ENCODE data around the gene ZNF470. TPM values are rescaled to one million over a fixed set of nuclear protein-coding genes. Genes with fewer than 3 reads are reported as not detected.
A peak's percentile ranks its signal among the peaks of the same experiment; 100 is the strongest.

ZNF470 gene
- total and polyA plus RNA-seq, 2 donors from 2014 or later = 5.1 to 6.6 TPM

DNA sequence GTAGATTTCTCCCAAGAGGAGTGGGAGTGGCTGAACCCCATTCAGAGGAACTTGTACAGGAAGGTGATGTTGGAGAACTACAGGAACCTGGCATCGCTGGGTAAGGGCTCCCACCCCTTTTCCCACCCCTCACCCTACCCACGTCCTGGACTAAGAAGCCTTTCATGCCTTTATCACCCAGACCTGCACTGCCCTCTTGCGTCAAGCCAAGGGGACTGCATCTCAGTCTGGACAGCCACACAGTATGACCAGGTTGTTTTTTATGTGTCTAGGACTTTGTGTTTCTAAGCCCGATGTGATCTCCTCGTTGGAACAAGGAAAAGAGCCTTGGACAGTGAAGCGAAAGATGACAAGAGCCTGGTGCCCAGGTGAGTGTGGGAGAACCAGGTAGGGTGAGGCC is 19.7 kb upstream of the ZNF470 start:
- DNase-seq (no peak), FAIRE-seq (no peak)
- Histone ChIP-seq H3K27me3 (ENCODE audit: control insufficient read depth, insufficient read depth, low read length) (no peaks in the 10 kb centered on the region), H3K9ac (ENCODE audit: low read length in 3 of 3) (no peak overlapping the region), H3K36me3 (ENCODE audit: control insufficient read depth in 2 of 3, insufficient read depth in 3 of 3, low read length in 3 of 3) (peaks cover 21 to 52% (median 24%) of the 10 kb centered on the region in 3 donors), H3K4me1 (ENCODE audit: control insufficient read depth in 2 of 3, insufficient read depth in 2 of 3, low read depth in 1 of 3, low read length in 3 of 3) (no peaks in the 10 kb centered on the region), H3K9me3 (ENCODE audit: control insufficient read depth in 2 of 3, insufficient read depth in 1 of 3, low read length in 3 of 3) (peaks cover 8 to 79% (median 14%) of the 10 kb centered on the region in 3 donors), H3K4me3 (ENCODE audit: low read length in 3 of 3) (no peak overlapping the region), H3K27ac (ENCODE audit: low read depth in 2 of 2, low read length in 2 of 2) (no peak overlapping the region)
- TF ChIP-seq, protein P1, sequence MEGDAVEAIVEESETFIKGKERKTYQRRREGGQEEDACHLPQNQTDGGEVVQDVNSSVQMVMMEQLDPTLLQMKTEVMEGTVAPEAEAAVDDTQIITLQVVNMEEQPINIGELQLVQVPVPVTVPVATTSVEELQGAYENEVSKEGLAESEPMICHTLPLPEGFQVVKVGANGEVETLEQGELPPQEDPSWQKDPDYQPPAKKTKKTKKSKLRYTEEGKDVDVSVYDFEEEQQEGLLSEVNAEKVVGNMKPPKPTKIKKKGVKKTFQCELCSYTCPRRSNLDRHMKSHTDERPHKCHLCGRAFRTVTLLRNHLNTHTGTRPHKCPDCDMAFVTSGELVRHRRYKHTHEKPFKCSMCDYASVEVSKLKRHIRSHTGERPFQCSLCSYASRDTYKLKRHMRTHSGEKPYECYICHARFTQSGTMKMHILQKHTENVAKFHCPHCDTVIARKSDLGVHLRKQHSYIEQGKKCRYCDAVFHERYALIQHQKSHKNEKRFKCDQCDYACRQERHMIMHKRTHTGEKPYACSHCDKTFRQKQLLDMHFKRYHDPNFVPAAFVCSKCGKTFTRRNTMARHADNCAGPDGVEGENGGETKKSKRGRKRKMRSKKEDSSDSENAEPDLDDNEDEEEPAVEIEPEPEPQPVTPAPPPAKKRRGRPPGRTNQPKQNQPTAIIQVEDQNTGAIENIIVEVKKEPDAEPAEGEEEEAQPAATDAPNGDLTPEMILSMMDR (IDR thresholded peaks at IDR 0.05; ENCODE audit: borderline replicate concordance, extremely low read depth, insufficient read depth) = no peak
- intact Hi-C loops (cut with DNase I) = no loop called here

DNA sequence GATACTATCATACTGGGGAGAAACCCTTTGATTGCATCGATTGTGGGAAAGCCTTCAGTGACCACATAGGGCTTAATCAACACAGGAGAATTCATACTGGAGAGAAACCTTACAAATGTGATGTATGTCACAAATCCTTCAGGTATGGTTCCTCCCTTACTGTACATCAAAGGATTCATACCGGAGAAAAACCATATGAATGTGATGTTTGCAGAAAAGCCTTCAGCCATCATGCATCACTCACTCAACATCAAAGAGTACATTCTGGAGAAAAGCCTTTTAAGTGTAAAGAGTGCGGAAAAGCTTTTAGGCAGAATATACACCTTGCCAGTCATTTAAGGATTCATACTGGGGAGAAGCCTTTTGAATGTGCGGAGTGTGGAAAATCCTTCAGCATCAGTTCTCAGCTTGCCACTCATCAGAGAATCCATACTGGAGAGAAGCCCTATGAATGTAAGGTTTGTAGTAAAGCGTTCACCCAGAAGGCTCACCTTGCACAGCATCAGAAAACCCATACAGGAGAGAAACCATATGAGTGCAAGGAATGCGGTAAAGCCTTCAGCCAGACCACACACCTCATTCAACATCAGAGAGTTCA is 12.9 kb upstream of the ZNF470 start:
- peaks cover 22 to 50% (median 27%) of the 10 kb centered on the region in 3 donors for H3K36me3 ChIP-seq (ENCODE audit: control insufficient read depth in 2 of 3, insufficient read depth in 3 of 3, low read length in 3 of 3)
- H3K9me3 ChIP-seq (ENCODE audit: control insufficient read depth in 2 of 3, insufficient read depth in 1 of 3, low read length in 3 of 3) = peaks cover 14 to 83% (median 44%) of the 10 kb centered on the region in 3 donors

DNA sequence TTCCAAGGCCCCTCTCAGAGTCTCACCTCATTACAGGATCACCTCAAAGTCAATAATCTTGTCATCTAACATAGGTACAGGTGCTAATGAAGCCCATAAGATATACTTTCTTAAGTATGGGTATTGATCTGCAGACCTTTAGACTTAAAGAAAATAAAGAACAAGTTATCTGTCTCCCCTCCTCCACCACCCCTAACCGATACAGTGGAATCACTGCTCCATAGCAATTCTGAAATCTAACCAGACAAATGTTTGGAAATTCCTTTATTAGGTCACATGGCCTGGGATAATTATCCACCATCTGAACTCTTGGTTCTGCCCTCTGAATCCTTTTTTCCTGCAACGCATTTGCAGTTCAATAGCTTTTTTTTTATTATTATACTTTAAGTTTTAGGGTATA is 4.5 kb upstream of the ZNF470 start:
- no peak overlapping the region for H3K9ac ChIP-seq (ENCODE audit: low read length in 3 of 3)

More for the DNA sequence above, 12.9 kb upstream of the ZNF470 start:
- TF ChIP-seq, protein P1 (IDR thresholded peaks at IDR 0.05; ENCODE audit: borderline replicate concordance, extremely low read depth, insufficient read depth) = no peak
- DNase-seq (no peak), FAIRE-seq (no peak)
- Histone ChIP-seq H3K4me1 (ENCODE audit: control insufficient read depth in 2 of 3, insufficient read depth in 2 of 3, low read depth in 1 of 3, low read length in 3 of 3) (no peaks in the 10 kb centered on the region), H3K27ac (ENCODE audit: low read depth in 2 of 2, low read length in 2 of 2) (no peak overlapping the region), H3K9ac (ENCODE audit: low read length in 3 of 3) (no peak overlapping the region), H3K4me3 (ENCODE audit: low read length in 3 of 3) (peak overlapping the region in 2 of 3 donors; percentile 7 to 8), H3K27me3 (ENCODE audit: control insufficient read depth, insufficient read depth, low read length) (no peaks in the 10 kb centered on the region)
- intact Hi-C loops (cut with DNase I) = no loop called here

More for the DNA sequence above, 4.5 kb upstream of the ZNF470 start:
- Histone ChIP-seq H3K36me3 (ENCODE audit: control insufficient read depth in 2 of 3, insufficient read depth in 3 of 3, low read length in 3 of 3) (no peaks in the 10 kb centered on the region), H3K4me1 (ENCODE audit: control insufficient read depth in 2 of 3, insufficient read depth in 2 of 3, low read depth in 1 of 3, low read length in 3 of 3) (peaks cover 0 to 5% (median 0%) of the 10 kb centered on the region in 3 donors), H3K4me3 (ENCODE audit: low read length in 3 of 3) (no peak overlapping the region), H3K9me3 (ENCODE audit: control insufficient read depth in 2 of 3, insufficient read depth in 1 of 3, low read length in 3 of 3) (peaks cover 3 to 67% (median 16%) of the 10 kb centered on the region in 3 donors), H3K27me3 (ENCODE audit: control insufficient read depth, insufficient read depth, low read length) (no peaks in the 10 kb centered on the region), H3K27ac (ENCODE audit: low read depth in 2 of 2, low read length in 2 of 2) (no peak overlapping the region)
- TF ChIP-seq, protein P1 (IDR thresholded peaks at IDR 0.05; ENCODE audit: borderline replicate concordance, extremely low read depth, insufficient read depth) = no peak
- intact Hi-C loops (cut with DNase I) = no loop called here
- FAIRE-seq (no peak), DNase-seq (no peak)

Measured in kidney (tissue), 14 donors.